Measurements from ENCODE around the gene PSTPIP2. TPM values are rescaled to one million over a fixed set of nuclear protein-coding genes. Genes with fewer than 3 reads are reported as not detected.
A peak's percentile ranks its signal among the peaks of the same experiment; 100 is the strongest.

The PSTPIP2 gene
- polyA plus RNA-seq (2012; ENCODE audit: missing spikeins), result 27.2 TPM

- DNase-seq (ENCODE audit: insufficient read length) (peak; percentile 39), FAIRE-seq (peak; percentile 91)
- TF ChIP-seq POLR2AphosphoS5 (IDR thresholded peaks at IDR 0.05; ENCODE audit: low read depth, low read length), result peak; percentile 64; the same call in 1 of the 2 replicates
- peak; percentile 75 for TF ChIP-seq POLR2A (IDR thresholded peaks at IDR 0.05; ENCODE audit: low read depth, low read length)
- peak; percentile 39; the same call in 1 of the 2 replicates for TF ChIP-seq TAF1 (IDR thresholded peaks at IDR 0.05; ENCODE audit: borderline replicate concordance, low read depth, low read length)
Measured at GRCh38 chr18:46071653-46072375, at the start of gene PSTPIP2. PSTPIP2 (minus strand) TSS chr18:46072260; CDS start chr18:46072188, 72 bp downstream.

- FAIRE-seq, result no peak
- no peak for DNase-seq (ENCODE audit: insufficient read length)
- TF ChIP-seq POLR2A (IDR thresholded peaks at IDR 0.05; ENCODE audit: low read depth, low read length) (no peak), POLR2AphosphoS5 (IDR thresholded peaks at IDR 0.05; ENCODE audit: low read depth, low read length) (no peak), TAF1 (IDR thresholded peaks at IDR 0.05; ENCODE audit: borderline replicate concordance, low read depth, low read length) (no peak)
Measured at GRCh38 chr18:46113751-46114150, 41.7 kb upstream of the PSTPIP2 start.

GRCh38 chr18:46110406-46110805, 38.3 kb upstream of the PSTPIP2 start:
- no peak for DNase-seq (ENCODE audit: insufficient read length)
- FAIRE-seq, result no peak
- TF ChIP-seq TAF1 (IDR thresholded peaks at IDR 0.05; ENCODE audit: borderline replicate concordance, low read depth, low read length) (no peak), POLR2A (IDR thresholded peaks at IDR 0.05; ENCODE audit: low read depth, low read length) (no peak), POLR2AphosphoS5 (IDR thresholded peaks at IDR 0.05; ENCODE audit: low read depth, low read length) (no peak)

- TF ChIP-seq TAF1 (IDR thresholded peaks at IDR 0.05; ENCODE audit: borderline replicate concordance, low read depth, low read length) (no peak), POLR2AphosphoS5 (IDR thresholded peaks at IDR 0.05; ENCODE audit: low read depth, low read length) (no peak), POLR2A (IDR thresholded peaks at IDR 0.05; ENCODE audit: low read depth, low read length) (no peak)
- FAIRE-seq (no peak), DNase-seq (ENCODE audit: insufficient read length) (no peak)
Measured at GRCh38 chr18:46109386-46109785, 37.3 kb upstream of the PSTPIP2 start.

- peak; percentile 86 for FAIRE-seq
- peak; percentile 65 for TF ChIP-seq POLR2A (IDR thresholded peaks at IDR 0.05; ENCODE audit: low read depth, low read length)
- TF ChIP-seq TAF1 (IDR thresholded peaks at IDR 0.05; ENCODE audit: borderline replicate concordance, low read depth, low read length), result no peak
- TF ChIP-seq POLR2AphosphoS5 (IDR thresholded peaks at IDR 0.05; ENCODE audit: low read depth, low read length), result no peak
- DNase-seq (ENCODE audit: insufficient read length), result peak; percentile 76
Measured at GRCh38 chr18:46104128-46104911, 32.3 kb upstream of the PSTPIP2 start, which contains the start of gene HAUS1. HAUS1 (plus strand) TSS chr18:46104385; CDS start chr18:46104412, 27 bp downstream.

GRCh38 chr18:46099463-46099862, 27.4 kb upstream of the PSTPIP2 start:
- FAIRE-seq, result no peak
- TF ChIP-seq TAF1 (IDR thresholded peaks at IDR 0.05; ENCODE audit: borderline replicate concordance, low read depth, low read length) (no peak), POLR2AphosphoS5 (IDR thresholded peaks at IDR 0.05; ENCODE audit: low read depth, low read length) (no peak), POLR2A (IDR thresholded peaks at IDR 0.05; ENCODE audit: low read depth, low read length) (no peak)
- no peak for DNase-seq (ENCODE audit: insufficient read length)

- no peak for DNase-seq (ENCODE audit: insufficient read length)
- no peak for TF ChIP-seq TAF1 (IDR thresholded peaks at IDR 0.05; ENCODE audit: borderline replicate concordance, low read depth, low read length)
- TF ChIP-seq POLR2A (IDR thresholded peaks at IDR 0.05; ENCODE audit: low read depth, low read length), result no peak; the same call in 1 of the 2 replicates
- no peak for TF ChIP-seq POLR2AphosphoS5 (IDR thresholded peaks at IDR 0.05; ENCODE audit: low read depth, low read length)
- no peak for FAIRE-seq
Measured at GRCh38 chr18:46098616-46098933, 26.5 kb upstream of the PSTPIP2 start.

GRCh38 chr18:46097801-46098615, 25.9 kb upstream of the PSTPIP2 start, which contains the start of gene ATP5F1A:
ATP5F1A (minus strand) TSS chr18:46098296; CDS start chr18:46098231, 65 bp downstream.
- peak; percentile 74 for DNase-seq (ENCODE audit: insufficient read length)
- TF ChIP-seq TAF1 (IDR thresholded peaks at IDR 0.05; ENCODE audit: borderline replicate concordance, low read depth, low read length) (peak; percentile 72), POLR2AphosphoS5 (IDR thresholded peaks at IDR 0.05; ENCODE audit: low read depth, low read length) (peak; percentile 93), POLR2A (IDR thresholded peaks at IDR 0.05; ENCODE audit: low read depth, low read length) (peak; percentile 94)
- peak; percentile 66 for FAIRE-seq

GRCh38 chr18:46097431-46097800, 25.4 kb upstream of the PSTPIP2 start:
- no peak for TF ChIP-seq TAF1 (IDR thresholded peaks at IDR 0.05; ENCODE audit: borderline replicate concordance, low read depth, low read length)
- no peak for TF ChIP-seq POLR2A (IDR thresholded peaks at IDR 0.05; ENCODE audit: low read depth, low read length)
- no peak for TF ChIP-seq POLR2AphosphoS5 (IDR thresholded peaks at IDR 0.05; ENCODE audit: low read depth, low read length)
- FAIRE-seq (peak; percentile 51), DNase-seq (ENCODE audit: insufficient read length) (peak; percentile 8)

GRCh38 chr18:46096651-46097300, 24.7 kb upstream of the PSTPIP2 start:
- peak; percentile 15 for DNase-seq (ENCODE audit: insufficient read length)
- TF ChIP-seq POLR2A (IDR thresholded peaks at IDR 0.05; ENCODE audit: low read depth, low read length) (no peak), POLR2AphosphoS5 (IDR thresholded peaks at IDR 0.05; ENCODE audit: low read depth, low read length) (no peak), TAF1 (IDR thresholded peaks at IDR 0.05; ENCODE audit: borderline replicate concordance, low read depth, low read length) (no peak)
- no peak for FAIRE-seq
